Adrenal gland (tissue), 5 donors: Measurements from ENCODE around the gene RASSF10.

ENCODE experiments used
- POLR2A ChIP-seq, 2 donors: fragments of 450-650 bp; IDR thresholded peaks; one replicate each; pipeline ENCODE4 v1.6.1; 2017; ENCODE audit warnings: antibody characterized with exemption in 2 of 2, mild to moderate bottlenecking in 2 of 2, moderate library complexity in 1 of 2
- TF ChIP-seq, protein P1 (sequence below), 6 experiments: fragments of 450-650 bp in 4 of 6; fragments of 200-600 bp in 2 of 6; sonication (generic) in 1 of 6; IDR thresholded peaks; 1 replicate in 5 of 6; 2 replicates in 1 of 6; pipeline versions ENCODE4 v1.5.1 to v1.8.0; 2016 to 2021; ENCODE audit warnings: antibody characterized with exemption in 6 of 6, mild to moderate bottlenecking in 2 of 6, moderate library complexity in 1 of 6
- donor health status: DM: no; HTN: no; CAD: no.

DNA sequence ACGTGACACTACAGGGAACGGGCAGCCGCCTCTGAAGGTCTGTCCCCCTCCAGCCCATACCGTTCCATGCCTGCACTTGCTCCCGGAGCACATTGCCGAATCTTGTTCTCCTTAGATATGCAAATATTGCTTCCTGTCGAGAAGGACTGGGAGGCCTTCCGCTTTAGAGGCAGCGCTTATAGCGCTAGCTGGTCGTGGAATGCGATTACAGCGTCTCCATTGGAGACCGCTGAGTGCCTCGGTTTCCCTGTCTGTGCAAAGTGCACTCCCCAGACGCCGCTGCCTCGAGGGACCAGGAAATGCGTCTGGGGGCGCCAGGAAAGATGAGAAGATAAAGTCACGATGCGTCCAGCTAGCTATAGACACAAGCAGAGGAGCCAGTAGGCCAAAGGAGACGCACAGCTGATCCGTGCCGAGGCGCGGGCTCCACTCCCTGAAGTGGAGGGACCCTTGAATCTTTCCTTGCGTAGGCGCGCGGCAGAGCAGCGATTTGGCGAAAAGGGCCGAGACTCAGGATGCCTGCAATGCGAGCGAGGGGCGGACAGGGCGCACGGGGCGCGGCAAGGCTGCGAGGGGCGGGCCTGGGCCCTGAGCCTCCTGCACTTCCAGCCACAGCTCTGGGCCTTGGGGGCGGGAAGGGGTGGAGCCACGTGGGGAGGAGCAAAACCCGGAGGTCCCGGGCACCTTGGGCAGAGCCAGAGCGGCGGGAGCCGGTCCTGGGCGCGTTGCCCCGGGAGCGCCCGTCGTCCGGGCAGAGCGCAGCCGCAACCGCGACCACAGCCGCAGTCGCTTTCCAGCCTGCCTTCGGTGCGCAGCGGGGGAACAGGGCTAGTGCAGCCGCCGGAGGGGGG, at the start of gene RASSF10:
- TF ChIP-seq, protein P1, sequence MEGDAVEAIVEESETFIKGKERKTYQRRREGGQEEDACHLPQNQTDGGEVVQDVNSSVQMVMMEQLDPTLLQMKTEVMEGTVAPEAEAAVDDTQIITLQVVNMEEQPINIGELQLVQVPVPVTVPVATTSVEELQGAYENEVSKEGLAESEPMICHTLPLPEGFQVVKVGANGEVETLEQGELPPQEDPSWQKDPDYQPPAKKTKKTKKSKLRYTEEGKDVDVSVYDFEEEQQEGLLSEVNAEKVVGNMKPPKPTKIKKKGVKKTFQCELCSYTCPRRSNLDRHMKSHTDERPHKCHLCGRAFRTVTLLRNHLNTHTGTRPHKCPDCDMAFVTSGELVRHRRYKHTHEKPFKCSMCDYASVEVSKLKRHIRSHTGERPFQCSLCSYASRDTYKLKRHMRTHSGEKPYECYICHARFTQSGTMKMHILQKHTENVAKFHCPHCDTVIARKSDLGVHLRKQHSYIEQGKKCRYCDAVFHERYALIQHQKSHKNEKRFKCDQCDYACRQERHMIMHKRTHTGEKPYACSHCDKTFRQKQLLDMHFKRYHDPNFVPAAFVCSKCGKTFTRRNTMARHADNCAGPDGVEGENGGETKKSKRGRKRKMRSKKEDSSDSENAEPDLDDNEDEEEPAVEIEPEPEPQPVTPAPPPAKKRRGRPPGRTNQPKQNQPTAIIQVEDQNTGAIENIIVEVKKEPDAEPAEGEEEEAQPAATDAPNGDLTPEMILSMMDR (IDR thresholded peaks at IDR 0.05) = no peak
- TF ChIP-seq POLR2A (IDR thresholded peaks at IDR 0.05) = no peak
